GM12865 (cell line): ENCODE results near the gene RREB1.

ENCODE experiments used
- DNase-seq: peaks from one replicate; pipeline ENCODE4 v3.0.0; 2010; ENCODE audit warnings: low read depth
- H3K4me3 ChIP-seq: 2 replicates; pipeline ENCODE4 v1.5.1; 2011; ENCODE audit warnings: mild to moderate bottlenecking, low read depth, low read length, control low read depth
- CTCF ChIP-seq: IDR thresholded peaks from 2 replicates; pipeline ENCODE4 v1.5.1; 2011; ENCODE audit warnings: low read length, control low read depth, low read depth, inconsistent platforms; ENCODE audit not compliant: insufficient read depth; ENCODE audit errors: missing control alignments

The RREB1 gene

GRCh38 chr6:7107578-7108195, at the start of gene RREB1:
Gene RREB1 (plus strand): TSS chr6:7107961. CDS start chr6:7181912, 73,951 bp downstream.
- peak within 1 kb of the TSS; percentile 99 for H3K4me3 ChIP-seq
- no peak for TF ChIP-seq CTCF
- peak; percentile 79 for DNase-seq

DNA sequence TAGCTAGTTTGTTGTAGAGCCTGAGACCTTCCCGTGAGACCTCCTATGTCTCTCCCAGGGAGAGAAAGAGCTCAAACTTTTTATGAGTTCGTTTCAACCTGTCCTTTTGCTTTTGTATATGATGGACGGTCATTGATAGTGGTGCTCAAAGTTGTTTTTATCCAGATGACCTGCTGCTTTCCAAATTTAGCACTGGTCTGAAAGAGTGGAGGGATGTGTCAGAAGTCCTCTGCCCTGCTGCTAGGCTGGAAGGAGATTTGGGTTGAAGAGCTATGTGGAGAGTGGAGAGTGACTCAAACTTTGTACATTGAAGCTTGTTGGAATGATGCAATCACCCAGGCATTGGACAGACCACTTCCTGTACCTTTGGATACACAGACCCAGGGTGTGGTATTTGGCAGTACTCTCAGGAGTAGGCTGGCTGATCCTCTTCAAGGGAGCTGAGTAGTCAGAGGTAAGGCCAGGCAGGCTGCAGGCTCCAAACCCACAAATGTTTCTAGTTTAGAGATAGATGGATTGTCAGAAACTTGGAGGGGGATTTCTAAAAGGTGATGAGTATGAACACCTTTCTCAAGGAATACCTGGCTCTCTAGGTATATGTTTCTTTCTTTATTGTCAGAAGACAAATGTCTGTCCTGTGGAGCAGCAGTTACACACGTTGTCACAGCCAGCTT, 49.4 kb upstream of the RREB1 start:
- no peak for DNase-seq
- no peak for TF ChIP-seq CTCF
- no peak overlapping the region for H3K4me3 ChIP-seq

DNA sequence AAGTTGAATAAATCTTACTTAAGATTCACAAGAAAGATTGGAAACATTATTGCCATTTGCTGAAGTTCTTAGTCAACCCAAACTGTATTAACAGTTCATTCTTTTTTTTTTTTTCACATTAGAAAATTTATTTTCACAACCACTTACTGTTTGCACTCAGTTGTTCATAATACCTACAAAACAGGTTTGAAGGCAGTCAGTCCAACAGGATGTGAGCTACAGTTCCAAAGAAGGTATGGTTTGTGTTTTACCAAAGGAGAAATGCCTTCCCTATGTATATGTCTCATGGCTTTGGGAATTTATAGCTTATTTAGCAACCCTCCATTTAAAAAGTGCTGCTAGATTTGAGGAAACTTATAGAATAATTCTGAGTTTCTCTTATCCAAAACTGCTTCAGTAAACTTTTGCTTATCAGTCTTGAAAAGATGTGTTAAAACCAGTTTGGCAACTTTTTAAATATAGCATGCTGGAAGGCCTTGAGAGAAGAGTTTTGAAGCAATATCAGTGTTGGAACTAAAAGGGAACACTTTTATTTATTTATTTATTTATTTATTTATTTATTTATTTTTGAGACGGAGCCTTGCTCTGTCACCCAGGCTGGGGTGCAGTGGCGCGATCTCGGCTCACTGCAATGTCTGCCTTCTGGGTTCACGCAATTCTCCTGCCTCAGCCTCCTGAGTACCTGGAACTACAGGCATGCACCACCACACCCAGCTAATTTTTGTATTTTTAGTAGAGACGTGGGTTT, 46.8 kb upstream of the RREB1 start:
- no peak for DNase-seq
- TF ChIP-seq CTCF, result no peak
- H3K4me3 ChIP-seq, result no peak overlapping the region

- no peak for DNase-seq
- no peak overlapping the region for H3K4me3 ChIP-seq
- TF ChIP-seq CTCF, result no peak
Measured at GRCh38 chr6:7062451-7063162, 45.2 kb upstream of the RREB1 start.

DNA sequence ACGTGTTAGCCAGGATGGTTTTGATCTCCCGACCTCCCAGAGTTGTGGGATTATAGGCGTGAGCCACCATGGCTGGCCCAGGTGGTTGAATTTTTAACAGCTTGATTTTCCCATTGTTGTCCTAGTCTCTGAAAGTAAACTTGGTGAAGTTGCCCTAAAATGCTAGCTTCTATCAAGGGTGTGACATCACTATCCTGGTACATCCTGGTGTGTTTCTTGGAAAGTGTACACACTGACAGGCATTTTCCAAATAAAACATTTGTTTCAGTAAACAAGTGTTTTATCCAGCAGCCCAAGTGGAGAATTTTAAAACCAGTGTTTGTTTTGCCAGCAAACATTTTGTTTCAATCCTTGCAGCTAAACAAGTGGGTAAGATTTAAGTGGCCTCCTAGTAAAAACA, 40.5 kb upstream of the RREB1 start:
- H3K4me3 ChIP-seq, result no peak overlapping the region
- no peak for DNase-seq
- TF ChIP-seq CTCF, result no peak

- no peak for TF ChIP-seq CTCF
- H3K4me3 ChIP-seq, result no peak overlapping the region
- DNase-seq, result no peak
Measured at GRCh38 chr6:7071405-7071804, 36.4 kb upstream of the RREB1 start.
